ENCODE measurements around the gene CHD6. TPM values are rescaled to one million over a fixed set of nuclear protein-coding genes. Genes with fewer than 3 reads are reported as not detected.

The CHD6 gene
- total RNA-seq, 4 donors from 2014 or later: 21.5 to 130 (median 33.6) TPM

DNA sequence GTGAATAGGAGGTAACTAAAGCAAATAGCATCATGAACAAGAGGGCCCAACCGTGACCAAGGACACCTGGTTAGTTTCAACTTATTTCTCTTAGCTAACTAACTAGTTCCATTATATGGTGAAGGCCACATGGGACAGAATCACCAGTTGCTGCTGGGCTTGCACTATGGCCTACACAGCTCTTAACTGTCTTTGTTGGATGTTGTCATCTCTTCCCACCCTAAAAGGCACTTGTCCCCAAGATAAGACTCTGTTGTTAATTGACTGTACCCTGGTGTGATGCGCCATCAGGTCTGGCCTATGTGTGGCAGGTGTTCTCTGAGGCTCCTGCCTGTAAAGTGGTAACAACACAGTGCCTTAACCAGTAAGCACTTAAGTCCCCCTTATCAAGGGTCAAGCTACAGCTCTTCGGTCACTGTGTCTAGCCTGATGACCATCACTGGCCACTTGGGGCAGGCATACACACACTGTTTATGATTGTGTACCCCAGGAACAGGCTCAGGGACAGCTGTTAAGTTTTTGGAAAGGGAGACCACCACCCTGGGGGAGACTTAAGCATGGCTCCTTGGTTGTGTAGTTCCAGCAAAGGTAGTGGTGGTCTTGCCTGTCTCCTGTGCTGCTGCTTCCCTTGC lies 51.2 kb downstream of the CHD6 start:
- Histone ChIP-seq H3K9me3 (no peaks in the 10 kb centered on the region), H3K27ac (no peak overlapping the region), H3K4me1 (peaks cover 0 to 12% (median 2%) of the 10 kb centered on the region in 4 donors), H3K4me3 (no peak overlapping the region), H3K36me3 (no peaks in the 10 kb centered on the region), H3K27me3 (no peaks in the 10 kb centered on the region)
- no peak for DNase-seq
- TF ChIP-seq, protein P1, sequence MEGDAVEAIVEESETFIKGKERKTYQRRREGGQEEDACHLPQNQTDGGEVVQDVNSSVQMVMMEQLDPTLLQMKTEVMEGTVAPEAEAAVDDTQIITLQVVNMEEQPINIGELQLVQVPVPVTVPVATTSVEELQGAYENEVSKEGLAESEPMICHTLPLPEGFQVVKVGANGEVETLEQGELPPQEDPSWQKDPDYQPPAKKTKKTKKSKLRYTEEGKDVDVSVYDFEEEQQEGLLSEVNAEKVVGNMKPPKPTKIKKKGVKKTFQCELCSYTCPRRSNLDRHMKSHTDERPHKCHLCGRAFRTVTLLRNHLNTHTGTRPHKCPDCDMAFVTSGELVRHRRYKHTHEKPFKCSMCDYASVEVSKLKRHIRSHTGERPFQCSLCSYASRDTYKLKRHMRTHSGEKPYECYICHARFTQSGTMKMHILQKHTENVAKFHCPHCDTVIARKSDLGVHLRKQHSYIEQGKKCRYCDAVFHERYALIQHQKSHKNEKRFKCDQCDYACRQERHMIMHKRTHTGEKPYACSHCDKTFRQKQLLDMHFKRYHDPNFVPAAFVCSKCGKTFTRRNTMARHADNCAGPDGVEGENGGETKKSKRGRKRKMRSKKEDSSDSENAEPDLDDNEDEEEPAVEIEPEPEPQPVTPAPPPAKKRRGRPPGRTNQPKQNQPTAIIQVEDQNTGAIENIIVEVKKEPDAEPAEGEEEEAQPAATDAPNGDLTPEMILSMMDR (IDR thresholded peaks at IDR 0.05): no peak
- TF ChIP-seq POLR2A (IDR thresholded peaks at IDR 0.05): no peak

DNA sequence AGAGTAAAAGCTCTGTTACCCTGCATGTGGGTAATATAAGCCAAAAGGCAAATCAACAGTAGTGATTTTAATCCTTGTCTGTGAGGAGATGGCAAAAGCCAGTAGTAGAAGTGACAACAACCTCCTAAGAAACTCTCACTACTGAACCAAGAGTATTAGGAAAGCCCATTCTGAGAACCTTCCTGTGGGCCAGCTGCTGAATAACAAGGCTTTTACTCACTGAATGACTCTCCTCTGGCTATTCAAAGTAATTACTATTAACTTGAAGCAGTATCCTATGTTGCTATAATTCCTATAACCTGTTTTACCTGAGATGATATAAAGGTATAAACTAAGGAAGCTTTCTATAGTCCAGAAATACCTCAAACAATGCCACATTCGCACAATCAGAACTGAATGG lies 55.1 kb downstream of the CHD6 start:
- Histone ChIP-seq H3K27ac (no peak overlapping the region), H3K4me1 (peaks cover 0 to 4% (median 1%) of the 10 kb centered on the region in 4 donors), H3K27me3 (no peaks in the 10 kb centered on the region), H3K9me3 (no peaks in the 10 kb centered on the region), H3K36me3 (no peaks in the 10 kb centered on the region), H3K4me3 (no peak overlapping the region)
- DNase-seq: no peak
- TF ChIP-seq POLR2A (IDR thresholded peaks at IDR 0.05): no peak
- TF ChIP-seq, protein P1 (IDR thresholded peaks at IDR 0.05): no peak

DNA sequence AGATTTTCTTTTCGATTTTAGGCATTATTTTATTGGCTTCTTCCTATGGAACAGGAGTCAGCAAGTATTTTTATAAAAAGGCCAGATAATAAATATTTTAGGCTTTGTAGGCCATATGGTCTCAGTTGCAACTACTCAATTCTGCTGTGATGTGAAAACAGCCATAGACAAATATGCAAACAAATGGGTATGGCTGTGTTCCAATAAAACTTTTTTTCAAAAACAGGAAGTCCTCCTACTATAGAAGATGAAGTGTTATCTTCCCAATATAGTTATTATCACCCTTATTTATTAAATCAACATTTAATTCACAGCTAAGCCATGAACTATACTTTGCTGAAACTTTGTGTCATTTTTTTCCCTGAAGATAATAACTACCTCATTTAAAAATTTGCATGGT lies 57.2 kb downstream of the CHD6 start:
- no peak for DNase-seq
- no peaks in the 10 kb centered on the region for H3K9me3 ChIP-seq
- H3K4me3 ChIP-seq: no peak overlapping the region
- H3K4me1 ChIP-seq: peaks cover 0 to 3% (median 0%) of the 10 kb centered on the region in 4 donors
- H3K36me3 ChIP-seq: no peaks in the 10 kb centered on the region
- H3K27me3 ChIP-seq: no peaks in the 10 kb centered on the region
- TF ChIP-seq POLR2A (IDR thresholded peaks at IDR 0.05): no peak
- TF ChIP-seq, protein P1 (IDR thresholded peaks at IDR 0.05): no peak
- H3K27ac ChIP-seq: no peak overlapping the region

DNA sequence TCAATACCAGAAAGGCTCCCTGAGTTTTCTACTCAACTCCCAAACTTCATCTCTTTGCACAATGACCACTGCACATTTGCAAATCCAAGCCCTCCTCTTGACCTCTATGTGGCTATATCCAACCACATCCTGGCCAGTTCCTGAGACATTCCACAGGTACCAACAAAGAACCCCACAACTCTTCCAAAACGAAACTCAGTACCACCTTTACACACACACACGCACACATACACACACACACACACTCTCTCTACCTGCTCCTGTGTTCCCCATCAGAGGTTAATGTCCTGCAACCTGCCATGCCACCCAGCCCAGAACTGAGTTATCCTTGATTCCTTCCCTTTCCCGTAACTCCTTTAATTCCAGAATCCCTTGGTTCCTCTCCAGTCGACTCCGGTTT lies 58.5 kb downstream of the CHD6 start:
- TF ChIP-seq, protein P1 (IDR thresholded peaks at IDR 0.05): no peak
- no peak for TF ChIP-seq POLR2A (IDR thresholded peaks at IDR 0.05)
- no peaks in the 10 kb centered on the region for H3K36me3 ChIP-seq
- H3K4me1 ChIP-seq: peaks cover 0 to 3% (median 0%) of the 10 kb centered on the region in 4 donors
- no peak overlapping the region for H3K27ac ChIP-seq
- H3K4me3 ChIP-seq: no peak overlapping the region
- no peak for DNase-seq
- no peaks in the 10 kb centered on the region for H3K27me3 ChIP-seq
- H3K9me3 ChIP-seq: no peaks in the 10 kb centered on the region

DNA sequence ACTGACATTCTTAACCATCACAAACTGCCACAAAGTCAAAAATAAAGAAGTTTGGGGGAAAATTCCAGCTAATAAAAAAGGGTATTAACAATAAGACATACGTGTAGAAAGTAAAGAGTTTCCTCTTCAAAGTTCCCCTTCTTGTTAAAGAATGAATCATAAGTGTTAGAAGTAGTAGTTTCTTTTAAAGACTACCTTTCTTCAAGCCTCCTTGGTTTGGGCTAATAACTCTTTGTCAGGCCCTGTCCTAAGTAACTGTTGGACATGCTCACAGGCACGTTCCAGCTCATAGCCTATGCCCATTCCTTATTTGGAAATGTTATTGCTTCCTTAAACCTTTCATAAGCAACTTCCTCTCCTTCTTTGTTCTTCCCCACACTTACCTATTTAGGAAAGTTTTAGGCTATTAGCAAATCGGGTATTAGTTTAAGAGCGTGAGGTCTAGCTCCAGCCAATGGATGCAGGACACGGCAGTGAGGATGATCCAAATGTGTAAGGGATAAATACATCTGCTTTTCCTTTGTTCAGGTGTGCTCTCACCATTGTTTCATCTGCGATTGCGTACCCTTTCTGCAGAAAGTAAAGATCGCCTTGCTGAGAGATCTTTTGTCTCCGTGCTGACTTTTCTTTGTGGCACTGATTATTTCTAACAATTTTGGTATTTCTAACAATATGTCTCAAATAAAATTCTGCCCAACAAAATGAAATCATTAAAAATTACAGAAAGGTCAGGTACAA lies 64.9 kb downstream of the CHD6 start:
- TF ChIP-seq, protein P1 (IDR thresholded peaks at IDR 0.05): no peak
- no peak for TF ChIP-seq POLR2A (IDR thresholded peaks at IDR 0.05)
- Histone ChIP-seq H3K27ac (no peak overlapping the region), H3K9me3 (no peaks in the 10 kb centered on the region), H3K36me3 (no peaks in the 10 kb centered on the region), H3K27me3 (no peaks in the 10 kb centered on the region), H3K4me1 (no peaks in the 10 kb centered on the region), H3K4me3 (no peak overlapping the region)
- no peak for DNase-seq
